Testis (tissue), 2 donors: ENCODE results near the gene ACOX2.

Source experiments
- CTCF ChIP-seq, 3 experiments: fragments of 450-650 bp in 2 of 3; fragments of 200-600 bp in 1 of 3; sonication (generic) in 1 of 3; IDR thresholded peaks; one replicate each; pipeline ENCODE4 v1.5.1; 2016 to 2019; ENCODE audit warnings: antibody characterized with exemption in 3 of 3, mild to moderate bottlenecking in 2 of 3, moderate library complexity in 1 of 3
- POLR2A ChIP-seq: fragments of 450-650 bp; IDR thresholded peaks from one replicate; pipeline ENCODE4 v1.6.1; 2017; ENCODE audit warnings: antibody characterized with exemption, mild to moderate bottlenecking, moderate library complexity

- peak in 2 of 3 experiments; percentile 47 to 60 for TF ChIP-seq CTCF (IDR thresholded peaks at IDR 0.05)
- TF ChIP-seq POLR2A: no peak
Measured at GRCh38 chr3:58463181-58463941, 73.6 kb downstream of the ACOX2 start.
